GM12873 (cell line): ENCODE measurements around the gene ACTR3C.

Experiments
- TF ChIP-seq, protein P1 (sequence below): IDR thresholded peaks from 2 replicates; pipeline ENCODE4 v1.5.1; 2012; ENCODE audit warnings: low read depth, mild to moderate bottlenecking, moderate library complexity, low read length, control low read depth; ENCODE audit not compliant: insufficient read depth; ENCODE audit errors: missing control alignments

Gene ACTR3C

DNA sequence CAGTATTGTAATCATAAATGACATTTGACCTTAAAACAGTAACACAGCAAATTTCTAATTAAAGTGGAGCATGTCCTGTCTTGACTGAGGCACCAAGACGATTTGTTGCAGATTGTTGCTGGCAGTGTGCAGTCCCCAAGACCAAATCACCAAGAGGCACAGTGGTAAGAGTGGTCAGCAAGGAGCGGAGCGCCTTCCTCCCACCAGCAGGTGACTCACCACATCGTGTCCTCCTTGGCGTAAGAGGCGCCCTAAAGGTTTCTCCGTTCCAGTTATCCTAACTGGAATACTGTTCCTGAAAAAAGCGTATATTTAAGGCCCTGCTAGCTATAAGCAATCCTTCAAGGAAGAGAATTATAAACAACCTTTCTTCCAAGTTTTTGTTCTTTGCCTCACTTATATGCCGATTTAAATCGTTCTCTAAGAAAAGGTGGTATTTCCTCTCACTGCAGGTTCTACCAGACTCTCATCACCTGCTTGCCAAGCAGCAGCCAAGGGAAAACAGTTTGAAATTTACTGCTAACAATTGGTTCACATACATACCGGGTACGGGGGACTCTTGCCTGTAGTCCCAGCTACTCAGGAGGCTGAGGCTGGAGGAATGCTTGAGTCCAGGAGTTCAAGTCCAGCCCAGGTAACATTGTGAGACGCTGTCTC, 34.6 kb upstream of the ACTR3C start:
- TF ChIP-seq, protein P1, sequence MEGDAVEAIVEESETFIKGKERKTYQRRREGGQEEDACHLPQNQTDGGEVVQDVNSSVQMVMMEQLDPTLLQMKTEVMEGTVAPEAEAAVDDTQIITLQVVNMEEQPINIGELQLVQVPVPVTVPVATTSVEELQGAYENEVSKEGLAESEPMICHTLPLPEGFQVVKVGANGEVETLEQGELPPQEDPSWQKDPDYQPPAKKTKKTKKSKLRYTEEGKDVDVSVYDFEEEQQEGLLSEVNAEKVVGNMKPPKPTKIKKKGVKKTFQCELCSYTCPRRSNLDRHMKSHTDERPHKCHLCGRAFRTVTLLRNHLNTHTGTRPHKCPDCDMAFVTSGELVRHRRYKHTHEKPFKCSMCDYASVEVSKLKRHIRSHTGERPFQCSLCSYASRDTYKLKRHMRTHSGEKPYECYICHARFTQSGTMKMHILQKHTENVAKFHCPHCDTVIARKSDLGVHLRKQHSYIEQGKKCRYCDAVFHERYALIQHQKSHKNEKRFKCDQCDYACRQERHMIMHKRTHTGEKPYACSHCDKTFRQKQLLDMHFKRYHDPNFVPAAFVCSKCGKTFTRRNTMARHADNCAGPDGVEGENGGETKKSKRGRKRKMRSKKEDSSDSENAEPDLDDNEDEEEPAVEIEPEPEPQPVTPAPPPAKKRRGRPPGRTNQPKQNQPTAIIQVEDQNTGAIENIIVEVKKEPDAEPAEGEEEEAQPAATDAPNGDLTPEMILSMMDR, result no peak

DNA sequence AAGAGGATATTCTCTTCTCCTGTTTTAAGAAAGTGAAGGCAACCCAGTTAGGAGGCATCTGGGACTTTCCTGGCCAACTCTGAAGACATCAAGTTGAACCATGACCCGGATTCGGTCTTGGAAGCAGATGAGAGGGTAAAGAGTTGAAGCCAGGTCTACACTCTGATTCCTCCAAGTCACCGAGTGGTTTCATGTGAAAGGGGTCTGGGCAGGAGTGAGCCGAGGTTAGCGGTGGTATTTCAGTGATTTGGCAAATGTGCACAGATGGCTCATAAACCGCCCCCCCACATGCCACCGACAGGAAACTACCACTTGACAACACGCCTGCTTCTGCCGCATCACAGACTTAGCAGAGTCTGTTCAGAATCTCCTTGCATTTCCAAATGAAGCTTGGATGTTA, 33.9 kb upstream of the ACTR3C start:
- TF ChIP-seq, protein P1, result no peak

DNA sequence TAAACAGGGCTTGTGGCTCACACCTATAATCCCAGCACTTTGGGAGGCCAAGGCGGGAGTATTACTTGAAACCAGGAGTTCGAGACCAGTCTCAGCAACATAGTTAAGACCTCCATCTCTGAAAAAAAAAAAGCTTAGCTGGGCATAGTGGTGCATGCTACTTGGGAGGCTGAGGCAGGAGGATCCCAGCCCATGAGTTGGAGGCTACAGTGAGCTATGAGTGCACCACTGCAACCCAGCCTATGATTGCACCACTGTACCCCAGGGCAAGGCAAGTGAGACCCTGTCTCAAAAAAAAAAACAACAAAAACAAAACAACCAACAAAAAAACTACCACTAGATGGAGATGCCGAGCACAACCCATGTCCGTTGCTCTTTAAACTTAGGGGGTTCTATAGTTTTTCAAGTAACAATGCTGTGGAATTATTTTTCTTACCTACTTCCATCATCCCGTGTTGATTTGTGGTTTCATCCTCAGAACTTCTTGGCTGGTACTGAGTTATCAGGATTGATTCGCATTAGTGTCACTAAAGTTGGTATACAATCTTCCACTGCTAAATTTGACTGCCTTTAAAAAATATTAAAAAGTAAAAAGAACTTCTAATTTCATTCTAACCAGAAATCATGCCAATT, 33.0 kb upstream of the ACTR3C start:
- TF ChIP-seq, protein P1, result peak; percentile 78

DNA sequence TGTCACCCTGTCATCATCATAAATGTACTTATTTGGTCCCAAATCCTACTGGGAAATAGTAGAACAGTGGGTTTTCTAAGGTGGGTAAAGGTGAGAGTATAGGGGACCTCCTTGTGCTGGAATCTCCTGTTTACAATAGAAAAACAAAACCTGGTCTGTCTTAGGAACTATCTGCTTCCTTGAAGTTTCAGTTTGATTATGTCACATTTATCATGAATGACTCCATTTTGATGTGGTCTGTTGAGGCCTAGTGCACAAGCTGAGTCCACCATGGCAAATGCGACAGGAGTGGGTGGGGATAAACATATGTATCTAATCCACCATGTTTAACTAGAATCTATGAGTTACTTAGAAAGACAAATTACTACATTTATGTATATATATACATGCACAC, 32.3 kb upstream of the ACTR3C start:
- TF ChIP-seq, protein P1, result no peak

DNA sequence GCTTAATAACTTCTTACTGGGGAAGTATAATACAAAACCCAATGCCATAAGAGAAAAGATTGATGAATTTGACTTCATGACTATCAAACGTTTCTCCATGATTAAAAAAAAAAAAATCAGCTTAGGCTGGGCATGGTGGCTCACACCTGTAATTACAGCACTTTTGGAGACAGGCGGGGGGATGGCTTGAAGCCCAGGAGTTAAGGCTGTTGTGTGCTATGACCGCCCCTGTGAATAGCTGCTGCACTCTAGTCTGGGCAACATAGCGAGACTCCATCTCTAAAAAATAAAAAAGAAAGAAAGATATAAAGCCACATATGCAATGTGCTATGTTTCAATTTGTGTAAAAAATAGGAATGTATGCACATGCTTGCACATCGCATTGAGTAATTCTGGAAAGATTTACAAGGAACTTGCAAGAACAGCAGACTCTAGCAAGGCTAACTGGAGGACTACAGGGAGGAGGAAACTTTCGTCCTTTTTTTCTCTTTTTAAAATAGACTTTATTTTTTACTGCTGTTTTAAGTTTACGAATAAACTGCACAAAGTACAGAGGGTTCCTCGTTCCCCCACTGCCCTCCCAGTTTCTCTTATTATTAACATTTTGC, 28.3 kb upstream of the ACTR3C start:
- TF ChIP-seq, protein P1, result no peak

DNA sequence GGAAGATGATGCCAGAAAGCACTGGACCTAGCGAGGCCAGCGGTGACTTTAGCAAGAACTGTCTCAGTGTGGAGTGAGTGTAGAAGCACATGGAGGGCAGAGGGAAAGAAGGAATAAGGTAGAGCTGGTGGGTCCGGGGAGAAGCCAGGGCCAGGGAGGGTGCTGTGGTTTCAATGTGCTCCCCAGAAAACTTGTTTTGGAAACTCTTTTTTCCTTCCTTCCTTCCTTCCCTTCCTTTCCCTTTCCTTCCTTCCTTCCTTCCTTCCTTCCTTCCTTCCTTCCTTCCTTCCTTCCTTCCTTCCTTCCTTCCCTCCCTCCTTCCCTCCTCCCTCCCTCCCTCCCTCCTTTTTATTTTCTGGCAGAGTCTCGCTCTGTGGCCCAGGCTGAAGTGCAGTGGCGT, 23.6 kb upstream of the ACTR3C start:
- TF ChIP-seq, protein P1, result no peak

DNA sequence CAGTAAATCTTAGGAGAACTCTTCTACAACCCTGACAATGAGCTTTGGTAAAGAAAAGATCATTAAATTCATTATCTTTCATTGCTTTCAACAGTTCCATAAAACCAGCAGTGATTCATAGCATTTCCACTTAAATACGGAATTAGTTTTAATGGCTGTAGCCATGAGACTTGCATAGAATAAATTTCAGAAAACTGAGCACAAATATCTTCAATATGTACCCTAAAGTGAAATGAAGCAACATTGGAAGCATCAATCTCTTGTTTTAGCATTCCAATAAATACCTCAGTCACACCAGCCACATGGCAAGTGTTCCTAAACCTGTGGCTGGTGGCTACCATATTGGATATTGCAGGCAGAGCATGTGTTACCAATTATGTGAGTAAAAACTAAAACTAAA, 21.7 kb upstream of the ACTR3C start:
- TF ChIP-seq, protein P1, result no peak
